GM10266 (cell line): ENCODE data around the gene PPP1R27.

Experiments
- DNase-seq: peaks from one replicate; pipeline ENCODE4 v3.0.0; 2012; ENCODE audit errors: extremely low spot score
- TF ChIP-seq, protein P1 (sequence below): IDR thresholded peaks from 2 replicates; pipeline ENCODE4 v1.5.1; 2012; ENCODE audit warnings: mild to moderate bottlenecking, low read depth; ENCODE audit not compliant: control insufficient read depth, insufficient read depth; ENCODE audit errors: missing control alignments

PPP1R27 gene

DNA sequence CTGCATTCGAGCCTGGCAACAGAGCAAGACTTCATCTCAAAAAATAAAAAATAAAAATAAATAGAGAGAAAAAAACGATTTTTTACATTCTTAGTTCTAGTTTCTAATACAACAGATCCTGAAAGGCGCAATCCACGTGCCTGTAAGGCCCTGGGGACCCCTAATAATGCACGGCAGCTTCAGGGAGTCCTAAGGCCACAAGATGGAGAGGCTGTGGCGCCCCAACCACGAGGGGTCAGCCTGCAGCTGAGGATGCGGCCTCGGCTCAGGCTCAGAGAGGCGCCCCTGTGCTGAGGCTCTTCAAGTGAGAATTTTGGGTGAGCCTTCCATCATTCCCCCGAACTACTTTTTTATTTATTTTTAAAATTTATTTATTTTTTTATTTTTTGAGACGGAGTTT, 14.6 kb upstream of the PPP1R27 start:
- TF ChIP-seq, protein P1, sequence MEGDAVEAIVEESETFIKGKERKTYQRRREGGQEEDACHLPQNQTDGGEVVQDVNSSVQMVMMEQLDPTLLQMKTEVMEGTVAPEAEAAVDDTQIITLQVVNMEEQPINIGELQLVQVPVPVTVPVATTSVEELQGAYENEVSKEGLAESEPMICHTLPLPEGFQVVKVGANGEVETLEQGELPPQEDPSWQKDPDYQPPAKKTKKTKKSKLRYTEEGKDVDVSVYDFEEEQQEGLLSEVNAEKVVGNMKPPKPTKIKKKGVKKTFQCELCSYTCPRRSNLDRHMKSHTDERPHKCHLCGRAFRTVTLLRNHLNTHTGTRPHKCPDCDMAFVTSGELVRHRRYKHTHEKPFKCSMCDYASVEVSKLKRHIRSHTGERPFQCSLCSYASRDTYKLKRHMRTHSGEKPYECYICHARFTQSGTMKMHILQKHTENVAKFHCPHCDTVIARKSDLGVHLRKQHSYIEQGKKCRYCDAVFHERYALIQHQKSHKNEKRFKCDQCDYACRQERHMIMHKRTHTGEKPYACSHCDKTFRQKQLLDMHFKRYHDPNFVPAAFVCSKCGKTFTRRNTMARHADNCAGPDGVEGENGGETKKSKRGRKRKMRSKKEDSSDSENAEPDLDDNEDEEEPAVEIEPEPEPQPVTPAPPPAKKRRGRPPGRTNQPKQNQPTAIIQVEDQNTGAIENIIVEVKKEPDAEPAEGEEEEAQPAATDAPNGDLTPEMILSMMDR = no peak
- no peak for DNase-seq

DNA sequence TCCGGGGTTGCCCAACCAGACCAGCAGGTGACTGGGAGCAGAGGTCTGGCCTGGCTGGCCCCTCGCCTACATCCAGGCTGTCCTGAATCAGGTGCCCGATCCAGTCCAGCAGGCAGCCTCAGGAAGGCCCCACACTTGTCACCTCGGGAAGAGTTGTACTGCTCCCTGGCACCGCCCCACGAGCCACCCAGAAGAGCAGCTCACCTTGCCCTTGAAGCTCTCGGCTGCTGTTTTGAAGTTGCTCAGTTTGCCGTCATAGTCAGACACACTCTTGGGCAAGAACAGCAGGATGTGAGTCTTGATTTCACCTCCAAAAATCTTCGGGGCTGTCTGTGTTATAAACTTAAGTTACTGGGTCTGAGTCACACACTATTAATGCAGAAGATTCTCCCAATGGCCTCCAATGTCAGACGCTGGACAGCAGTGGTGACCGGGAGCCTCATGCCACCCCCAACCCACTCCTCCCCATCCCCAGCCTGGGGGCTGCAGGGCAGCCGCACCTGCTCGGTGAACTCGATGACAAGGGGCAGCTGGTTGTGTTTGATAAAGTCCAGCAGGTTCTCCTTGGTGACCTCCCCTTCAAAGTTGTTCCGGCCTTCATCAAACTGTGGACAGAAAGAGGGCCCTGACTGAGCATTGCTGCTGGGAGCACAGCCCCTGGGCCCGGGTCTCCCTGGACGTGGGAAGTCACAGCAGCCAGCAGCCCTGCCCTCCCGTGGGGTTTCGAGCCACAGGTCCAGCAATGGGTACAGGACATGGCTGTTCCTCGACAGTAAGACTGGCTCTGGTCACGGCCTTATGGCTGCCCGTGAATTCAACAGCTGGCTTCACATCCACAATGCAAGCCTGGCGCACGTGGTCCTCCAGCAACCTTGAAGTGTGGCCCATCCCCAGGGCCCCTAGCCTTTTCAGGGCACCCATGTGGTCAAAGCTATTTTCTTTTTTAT, 12.2 kb upstream of the PPP1R27 start:
- DNase-seq = no peak

DNA sequence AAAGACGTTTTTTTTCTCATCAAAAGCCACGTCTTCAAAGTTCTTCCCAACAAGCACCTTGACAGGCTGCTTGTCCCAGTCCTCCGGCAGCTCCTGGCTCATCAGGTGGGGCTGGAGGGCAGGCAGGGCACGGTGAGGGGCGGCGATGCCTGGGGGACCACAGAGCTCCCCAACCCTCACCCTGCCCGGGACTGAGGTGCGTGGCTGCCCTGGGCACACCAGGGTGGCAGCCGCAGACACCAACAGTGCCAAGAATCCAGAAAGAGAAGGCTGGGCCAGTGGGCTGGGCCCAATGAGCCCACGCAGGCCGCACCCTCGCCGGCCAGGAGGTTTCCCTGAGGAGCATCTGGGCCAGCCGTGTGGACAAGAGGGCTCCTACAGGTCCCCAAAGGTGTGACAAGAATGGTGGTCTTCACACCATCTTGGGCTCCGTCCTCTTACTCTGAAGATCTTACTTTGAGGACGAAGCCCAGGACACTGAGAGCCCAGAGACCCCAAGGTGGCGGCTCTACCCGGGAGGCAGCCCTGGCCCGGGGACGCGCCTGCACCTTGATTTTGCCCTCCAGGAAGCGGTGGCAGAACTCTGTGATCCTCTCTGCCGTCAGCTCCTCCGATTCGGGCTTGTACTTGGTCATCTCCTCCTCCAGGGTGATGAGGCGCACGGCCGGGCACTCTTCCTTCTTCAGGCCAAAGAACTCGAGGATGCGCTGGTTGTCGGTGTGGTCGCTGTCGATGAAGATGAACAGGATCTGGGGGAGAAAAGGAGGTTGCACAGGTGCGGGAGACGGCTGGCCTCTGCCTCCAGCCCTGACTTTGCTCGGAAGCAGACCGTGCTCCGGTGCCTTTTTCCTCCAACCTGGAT, 11.3 kb upstream of the PPP1R27 start:
- DNase-seq = no peak
- TF ChIP-seq, protein P1 = no peak

More for the DNA sequence above, 12.2 kb upstream of the PPP1R27 start:
- TF ChIP-seq, protein P1 = no peak

DNA sequence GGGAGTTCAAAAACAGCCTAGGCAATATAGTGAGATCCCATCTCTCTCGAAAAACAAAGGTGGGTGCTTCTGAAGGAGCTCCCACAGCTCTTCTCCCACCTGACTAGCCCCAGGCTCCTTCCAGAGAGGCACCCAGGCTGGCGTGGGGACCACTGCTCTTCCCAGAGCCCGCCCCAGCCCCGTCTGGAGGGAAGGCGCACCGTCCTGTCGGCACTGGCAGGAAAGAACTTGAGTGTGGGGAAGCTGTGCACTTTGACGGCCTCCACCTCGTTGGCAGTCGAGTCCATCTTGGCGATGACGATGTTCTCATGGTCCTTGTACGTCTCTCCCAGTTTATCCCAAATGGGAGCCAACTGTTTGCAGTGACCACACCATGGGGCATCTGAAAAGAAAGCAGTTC, 10.5 kb upstream of the PPP1R27 start:
- no peak for DNase-seq
- TF ChIP-seq, protein P1 = no peak

DNA sequence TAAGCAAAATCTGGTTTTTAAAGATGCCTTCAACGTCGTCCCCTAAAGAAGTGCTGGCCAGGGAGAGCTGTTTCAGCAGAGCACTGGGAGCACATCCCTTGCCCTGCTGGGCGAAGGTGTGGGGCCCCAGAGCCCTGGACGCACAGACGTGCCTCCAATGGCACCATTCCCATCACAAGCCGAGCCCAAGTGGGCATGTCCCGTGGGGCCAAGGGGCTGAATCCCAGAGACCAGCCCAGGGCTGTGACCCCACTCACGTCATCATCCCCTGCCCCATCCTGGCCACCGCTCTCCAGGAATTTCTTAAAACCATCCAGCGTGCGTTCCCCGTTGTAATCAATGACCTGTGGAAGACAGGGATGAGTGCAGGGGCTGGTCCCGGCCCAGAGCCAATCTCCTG, 10.0 kb upstream of the PPP1R27 start:
- TF ChIP-seq, protein P1 = no peak
- DNase-seq = no peak

DNA sequence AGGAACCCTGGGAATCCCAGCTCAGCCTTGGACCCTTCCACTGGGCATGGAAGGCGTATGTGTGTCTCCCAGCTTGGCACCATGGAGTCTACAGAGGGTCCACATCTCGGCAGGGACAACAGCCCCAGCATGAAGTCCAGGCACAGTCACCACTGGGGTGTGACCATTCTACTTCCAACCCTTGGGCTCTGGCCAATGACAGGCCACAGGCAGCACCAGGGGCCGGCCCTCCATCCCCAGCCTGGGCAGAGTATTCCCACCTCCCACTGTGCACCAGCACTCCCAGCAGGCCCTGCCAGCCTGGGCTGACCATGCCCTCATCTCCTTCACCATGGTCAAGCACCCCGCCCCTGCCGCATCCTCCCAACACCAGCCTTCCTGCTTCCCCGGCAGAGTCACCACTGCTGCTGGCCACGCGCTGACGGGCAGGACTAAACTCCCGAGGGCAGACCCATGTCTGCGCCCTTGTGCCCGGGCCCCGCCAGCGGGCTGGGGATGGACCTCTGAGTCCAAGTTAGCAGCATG, 9.5 kb upstream of the PPP1R27 start:
- TF ChIP-seq, protein P1 = no peak
- no peak for DNase-seq
